Measurements from ENCODE around the gene NAXD.

NAXD gene

GRCh38 chr13:110624766-110625756, 9.7 kb downstream of the NAXD start:
- Histone ChIP-seq H3K4me2 (ENCODE audit: low read length) (no peak overlapping the region), H3K9me3 (ENCODE audit: insufficient read depth, low read length) (no peaks in the 10 kb centered on the region), H3K27me3 (ENCODE audit: low read depth, low read length) (no peaks in the 10 kb centered on the region), H3K27ac (ENCODE audit: low read length) (no peak overlapping the region), H2AFZ (ENCODE audit: low read depth, low read length) (no peak overlapping the region), H3K4me1 (ENCODE audit: low read length) (no peaks in the 10 kb centered on the region), H4K20me1 (ENCODE audit: insufficient read depth, low read length) (peaks cover 51% of the 10 kb centered on the region), H3K79me2 (ENCODE audit: low read length) (peaks cover 92% of the 10 kb centered on the region), H3K4me3 (ENCODE audit: low read length) (no peak overlapping the region), H3K9ac (ENCODE audit: low read length) (no peak overlapping the region), H3K36me3 (replicated peaks; ENCODE audit: low read depth, low read length) (peaks cover 25% of the 10 kb centered on the region)
- no peak for TF ChIP-seq CTCF (IDR thresholded peaks at IDR 0.05; ENCODE audit: low read depth, low read length)

GRCh38 chr13:110625771-110626321, 10.5 kb downstream of the NAXD start:
- Histone ChIP-seq H3K4me3 (ENCODE audit: low read length) (no peak overlapping the region), H3K27me3 (ENCODE audit: low read depth, low read length) (no peaks in the 10 kb centered on the region), H3K4me2 (ENCODE audit: low read length) (no peak overlapping the region), H3K36me3 (replicated peaks; ENCODE audit: low read depth, low read length) (peaks cover 32% of the 10 kb centered on the region), H3K27ac (ENCODE audit: low read length) (no peak overlapping the region), H2AFZ (ENCODE audit: low read depth, low read length) (no peak overlapping the region), H3K4me1 (ENCODE audit: low read length) (no peaks in the 10 kb centered on the region), H4K20me1 (ENCODE audit: insufficient read depth, low read length) (peaks cover 53% of the 10 kb centered on the region), H3K9ac (ENCODE audit: low read length) (no peak overlapping the region), H3K79me2 (ENCODE audit: low read length) (peaks cover 92% of the 10 kb centered on the region), H3K9me3 (ENCODE audit: insufficient read depth, low read length) (no peaks in the 10 kb centered on the region)
- no peak for TF ChIP-seq CTCF (IDR thresholded peaks at IDR 0.05; ENCODE audit: low read depth, low read length)
- no peak for TF ChIP-seq EZH2phosphoT487 (IDR thresholded peaks at IDR 0.05; ENCODE audit: low read depth)

GRCh38 chr13:110626521-110626920, 11.2 kb downstream of the NAXD start:
- peaks cover 60% of the 10 kb centered on the region for H4K20me1 ChIP-seq (ENCODE audit: insufficient read depth, low read length)
- H3K9ac ChIP-seq (ENCODE audit: low read length): no peak overlapping the region
- no peak overlapping the region for H2AFZ ChIP-seq (ENCODE audit: low read depth, low read length)
- no peaks in the 10 kb centered on the region for H3K9me3 ChIP-seq (ENCODE audit: insufficient read depth, low read length)
- H3K4me2 ChIP-seq (ENCODE audit: low read length): no peak overlapping the region
- peaks cover 91% of the 10 kb centered on the region for H3K79me2 ChIP-seq (ENCODE audit: low read length)
- peaks cover 33% of the 10 kb centered on the region for H3K36me3 ChIP-seq (replicated peaks; ENCODE audit: low read depth, low read length)
- TF ChIP-seq EZH2phosphoT487 (IDR thresholded peaks at IDR 0.05; ENCODE audit: low read depth) (no peak), CTCF (IDR thresholded peaks at IDR 0.05; ENCODE audit: low read depth, low read length) (no peak)
- no peaks in the 10 kb centered on the region for H3K4me1 ChIP-seq (ENCODE audit: low read length)
- H3K27ac ChIP-seq (ENCODE audit: low read length): no peak overlapping the region
- H3K4me3 ChIP-seq (ENCODE audit: low read length): no peak overlapping the region
- H3K27me3 ChIP-seq (ENCODE audit: low read depth, low read length): no peaks in the 10 kb centered on the region

- Histone ChIP-seq H3K4me1 (ENCODE audit: low read length) (no peaks in the 10 kb centered on the region), H3K4me3 (ENCODE audit: low read length) (no peak overlapping the region), H2AFZ (ENCODE audit: low read depth, low read length) (no peak overlapping the region), H3K9me3 (ENCODE audit: insufficient read depth, low read length) (no peaks in the 10 kb centered on the region), H3K36me3 (replicated peaks; ENCODE audit: low read depth, low read length) (peaks cover 31% of the 10 kb centered on the region), H3K9ac (ENCODE audit: low read length) (no peak overlapping the region), H3K27ac (ENCODE audit: low read length) (no peak overlapping the region), H3K4me2 (ENCODE audit: low read length) (no peak overlapping the region), H4K20me1 (ENCODE audit: insufficient read depth, low read length) (peaks cover 54% of the 10 kb centered on the region), H3K27me3 (ENCODE audit: low read depth, low read length) (no peaks in the 10 kb centered on the region), H3K79me2 (ENCODE audit: low read length) (peaks cover 85% of the 10 kb centered on the region)
- no peak for TF ChIP-seq EZH2phosphoT487 (IDR thresholded peaks at IDR 0.05; ENCODE audit: low read depth)
- no peak for TF ChIP-seq CTCF (IDR thresholded peaks at IDR 0.05; ENCODE audit: low read depth, low read length)
Observed at GRCh38 chr13:110627351-110627750, 12.0 kb downstream of the NAXD start.
